Uterus (tissue), 4 donors: ENCODE results near the gene GAS2L2. TPM values are rescaled to one million over a fixed set of nuclear protein-coding genes. Genes with fewer than 3 reads are reported as not detected.

Experiments
- DNase-seq, 2 donors: peaks; one replicate each; pipeline ENCODE4 v3.0.0-alpha.2; 2019 to 2020
- H3K27ac ChIP-seq, 2 donors: fragments of 200-600 bp; sonication (generic); 1 replicate in 1 of 2; 2 replicates in 1 of 2; pipeline ENCODE4 v1.5.1; 2016 to 2018
- H3K27me3 ChIP-seq, 2 donors: fragments of 200-600 bp; sonication (generic); one replicate each; pipeline ENCODE4 v1.5.1; 2018 to 2019; ENCODE audit warnings: control low read depth in 1 of 2
- H3K36me3 ChIP-seq, 2 donors: fragments of 200-600 bp; sonication (generic); one replicate each; pipeline ENCODE4 v1.5.1; 2019; ENCODE audit warnings: control low read depth in 1 of 2
- H3K4me1 ChIP-seq, 2 donors: fragments of 200-600 bp; sonication (generic); one replicate each; pipeline ENCODE4 v1.5.1; 2018 to 2019; ENCODE audit warnings: control low read depth in 1 of 2
- H3K4me3 ChIP-seq, 2 donors: fragments of 200-600 bp; sonication (generic); 1 replicate in 1 of 2; 2 replicates in 1 of 2; pipeline ENCODE4 v1.5.1; 2018 to 2019; ENCODE audit warnings: mild to moderate bottlenecking in 1 of 2
- H3K9me3 ChIP-seq, 2 donors: fragments of 200-600 bp; sonication (generic); one replicate each; pipeline ENCODE4 v1.5.1; 2019; ENCODE audit warnings: control low read depth in 1 of 2
- CTCF ChIP-seq, 4 experiments: fragments of 200-600 bp in 2 of 4; fragments of 450-650 bp in 2 of 4; sonication (generic) in 2 of 4; IDR thresholded peaks; one replicate each; pipeline ENCODE4 v1.5.1; 2016 to 2019; ENCODE audit warnings: antibody characterized with exemption in 4 of 4, mild to moderate bottlenecking in 2 of 4, moderate library complexity in 1 of 4
- POLR2A ChIP-seq, 2 donors: fragments of 450-650 bp; IDR thresholded peaks; one replicate each; pipeline ENCODE4 v1.6.1; 2016; ENCODE audit warnings: antibody characterized with exemption in 2 of 2, mild to moderate bottlenecking in 1 of 2, moderate library complexity in 1 of 2
- intact Hi-C: fragments of 100-400 bp; cut with DNase I; formaldehyde crosslinking; loops from one replicate; pipeline ENCODE4 v1.15.1; 2023; ENCODE audit warnings: low total_unique reads
- total RNA-seq, 4 donors: library from RNA; depleted of rRNA in 3 of 4; stranded (reverse); fragments of >200 nt in 3 of 4; gene quantifications; one replicate each; pipeline versions ENCODE4 v1.1.0 to v1.2.4, GENCODE V29; 2014 to 2023
- donor health status: DM: yes; HTN: yes; CAD: no.

GAS2L2 gene
- total RNA-seq, 4 donors from 2014 or later = 0.69 TPM; not detected in 3

GRCh38 chr17:35716173-35716572 lies 36.9 kb downstream of the GAS2L2 start:
- Histone ChIP-seq H3K27me3 (no peaks in the 10 kb centered on the region), H3K27ac (peak overlapping the region in 1 of 2 donors; percentile 16), H3K4me3 (no peak overlapping the region), H3K36me3 (no peaks in the 10 kb centered on the region), H3K9me3 (no peaks in the 10 kb centered on the region), H3K4me1 (no peaks in the 10 kb centered on the region)
- no peak for DNase-seq
- no peak for TF ChIP-seq CTCF (IDR thresholded peaks at IDR 0.05)
- no peak for TF ChIP-seq POLR2A (IDR thresholded peaks at IDR 0.05)
- intact Hi-C loops = no loop called here

- H3K9me3 ChIP-seq = no peaks in the 10 kb centered on the region
- H3K27ac ChIP-seq = no peak overlapping the region
- no peaks in the 10 kb centered on the region for H3K4me1 ChIP-seq
- DNase-seq = no peak
- H3K27me3 ChIP-seq = no peaks in the 10 kb centered on the region
- H3K36me3 ChIP-seq = no peaks in the 10 kb centered on the region
- intact Hi-C loops = no loop called here
- TF ChIP-seq POLR2A (IDR thresholded peaks at IDR 0.05) = no peak
- no peak for TF ChIP-seq CTCF (IDR thresholded peaks at IDR 0.05)
- no peak overlapping the region for H3K4me3 ChIP-seq
Measured at GRCh38 chr17:35715416-35715815, 37.6 kb downstream of the GAS2L2 start.

GRCh38 chr17:35714988-35715387 lies 38.1 kb downstream of the GAS2L2 start:
- Histone ChIP-seq H3K4me3 (no peak overlapping the region), H3K9me3 (no peaks in the 10 kb centered on the region), H3K36me3 (no peaks in the 10 kb centered on the region), H3K27ac (no peak overlapping the region), H3K4me1 (no peaks in the 10 kb centered on the region), H3K27me3 (no peaks in the 10 kb centered on the region)
- no peak for TF ChIP-seq CTCF (IDR thresholded peaks at IDR 0.05)
- TF ChIP-seq POLR2A (IDR thresholded peaks at IDR 0.05) = no peak
- DNase-seq = no peak
- intact Hi-C loops = no loop called here

- no peaks in the 10 kb centered on the region for H3K4me1 ChIP-seq
- no peak for TF ChIP-seq POLR2A (IDR thresholded peaks at IDR 0.05)
- no peak for TF ChIP-seq CTCF (IDR thresholded peaks at IDR 0.05)
- no peaks in the 10 kb centered on the region for H3K9me3 ChIP-seq
- no peaks in the 10 kb centered on the region for H3K27me3 ChIP-seq
- intact Hi-C loops = no loop called here
- H3K4me3 ChIP-seq = no peak overlapping the region
- H3K27ac ChIP-seq = peak overlapping the region in 1 of 2 donors; percentile 6
- H3K36me3 ChIP-seq = no peaks in the 10 kb centered on the region
- no peak for DNase-seq
Measured at GRCh38 chr17:35713069-35713728, 39.8 kb downstream of the GAS2L2 start.

- H3K9me3 ChIP-seq = no peaks in the 10 kb centered on the region
Measured at GRCh38 chr17:35710950-35711349, 42.1 kb downstream of the GAS2L2 start.

More at GRCh38 chr17:35710950-35711349, 42.1 kb downstream of the GAS2L2 start:
- Histone ChIP-seq H3K4me3 (no peak overlapping the region), H3K27ac (no peak overlapping the region), H3K27me3 (no peaks in the 10 kb centered on the region), H3K4me1 (no peaks in the 10 kb centered on the region), H3K36me3 (no peaks in the 10 kb centered on the region)
- no peak for DNase-seq
- intact Hi-C loops = no loop called here
- TF ChIP-seq CTCF (IDR thresholded peaks at IDR 0.05) = no peak
- TF ChIP-seq POLR2A (IDR thresholded peaks at IDR 0.05) = no peak
